Measurements from ENCODE around the gene LIF.

The LIF gene

DNA sequence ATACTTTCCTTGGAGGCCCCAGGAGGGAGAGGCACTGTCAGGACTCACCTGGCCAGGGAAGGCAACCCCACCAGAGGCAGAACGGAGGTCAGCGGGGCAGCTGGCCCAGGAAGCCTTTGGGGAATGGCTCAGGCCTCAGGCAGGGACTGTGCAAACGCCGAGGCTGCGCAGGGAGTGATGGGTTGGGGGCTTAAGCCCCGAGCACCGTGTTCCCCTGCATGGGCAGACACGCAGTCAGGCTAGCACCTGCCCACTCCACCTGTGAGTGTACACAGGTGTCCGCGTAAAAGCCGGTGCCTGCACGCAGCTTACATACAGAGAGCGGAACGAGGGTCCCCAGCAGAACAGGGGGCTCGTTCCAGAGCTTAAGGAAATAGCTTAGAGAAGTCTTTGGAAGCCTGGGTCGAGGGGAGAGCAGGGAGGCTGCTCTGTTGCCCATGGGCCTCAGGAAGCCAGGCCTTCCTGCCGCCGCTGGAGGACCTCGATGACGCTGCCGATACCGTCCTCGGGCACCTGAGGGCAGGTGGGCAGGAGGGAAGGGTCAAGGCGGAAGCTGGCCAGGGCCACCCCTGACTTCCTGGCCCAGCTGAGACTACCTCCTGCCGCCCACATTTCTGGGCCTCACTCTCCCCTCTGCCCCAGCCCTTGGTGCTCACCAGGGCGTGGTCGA is 38.8 kb upstream of the LIF start:
- TF ChIP-seq LEF1 (IDR thresholded peaks at IDR 0.05; ENCODE audit: borderline replicate concordance), result no peak
- TF ChIP-seq L3MBTL2 (conservative IDR thresholded peaks at IDR 0.05), result no peak
- no peak for TF ChIP-seq HDGF (IDR thresholded peaks at IDR 0.05; ENCODE audit: borderline replicate concordance)
- TF ChIP-seq, protein P1, sequence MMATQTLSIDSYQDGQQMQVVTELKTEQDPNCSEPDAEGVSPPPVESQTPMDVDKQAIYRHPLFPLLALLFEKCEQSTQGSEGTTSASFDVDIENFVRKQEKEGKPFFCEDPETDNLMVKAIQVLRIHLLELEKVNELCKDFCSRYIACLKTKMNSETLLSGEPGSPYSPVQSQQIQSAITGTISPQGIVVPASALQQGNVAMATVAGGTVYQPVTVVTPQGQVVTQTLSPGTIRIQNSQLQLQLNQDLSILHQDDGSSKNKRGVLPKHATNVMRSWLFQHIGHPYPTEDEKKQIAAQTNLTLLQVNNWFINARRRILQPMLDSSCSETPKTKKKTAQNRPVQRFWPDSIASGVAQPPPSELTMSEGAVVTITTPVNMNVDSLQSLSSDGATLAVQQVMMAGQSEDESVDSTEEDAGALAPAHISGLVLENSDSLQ (IDR thresholded peaks at IDR 0.05), result no peak
- no peak for TF ChIP-seq NFRKB (IDR thresholded peaks at IDR 0.05)
- TF ChIP-seq FOXM1 (IDR thresholded peaks at IDR 0.05; ENCODE audit: borderline replicate concordance), result no peak
- TF ChIP-seq SUZ12 (IDR thresholded peaks at IDR 0.05), result no peak
- no peak for TF ChIP-seq FOXA1 (IDR thresholded peaks at IDR 0.05)
- TF ChIP-seq ZNF384 (IDR thresholded peaks at IDR 0.05), result no peak
- TF ChIP-seq TARDBP (IDR thresholded peaks at IDR 0.05), result no peak
- no peak for TF ChIP-seq SP1 (IDR thresholded peaks at IDR 0.05)
- DNase-seq (ENCODE audit: extremely low spot score), result no peak
- POLR2A ChIA-PET, result no interaction called here
- CTCF ChIA-PET, result interaction anchor here (0.6 to 1.1 kb wide), 2 partner anchors 22 to 145 kb away, joined by 3 read pairs; no protein-coding TSS in a partner anchor

- ChIA-PET POLR2A (no interaction called here), CTCF (interaction anchor here (1.1 kb wide), 1 partner anchor 21 kb away, joined by 3 read pairs; no protein-coding TSS in a partner anchor)
- TF ChIP-seq SUZ12 (IDR thresholded peaks at IDR 0.05), result no peak
- no peak for DNase-seq (ENCODE audit: extremely low spot score)
These were observed 38.1 kb upstream of the LIF start for GRCh38 chr22:30284666-30285065.

DNA sequence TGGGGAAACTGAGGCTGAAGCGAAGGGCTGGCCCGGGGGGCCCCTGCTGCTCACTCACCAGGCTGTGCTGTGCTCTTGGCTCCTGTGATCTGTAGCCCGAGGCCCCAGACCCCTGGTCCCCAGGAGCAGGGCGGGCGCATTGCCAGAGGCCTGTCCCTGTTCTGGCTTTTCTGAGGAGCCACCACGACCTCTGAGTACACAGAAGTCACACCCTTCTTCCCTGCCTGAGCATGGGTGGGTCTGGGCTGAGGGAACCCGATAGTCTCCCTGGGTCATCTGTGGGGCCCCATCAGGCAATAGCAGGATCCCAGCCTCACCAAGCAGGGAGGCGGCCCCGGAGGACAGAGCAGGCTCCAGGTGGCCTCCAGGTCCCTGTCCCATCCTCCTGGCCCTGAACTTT is 37.6 kb upstream of the LIF start:
- POLR2A ChIA-PET, result no interaction called here
- TF ChIP-seq NFRKB (IDR thresholded peaks at IDR 0.05) (no peak), LEF1 (IDR thresholded peaks at IDR 0.05; ENCODE audit: borderline replicate concordance) (no peak), ZNF384 (IDR thresholded peaks at IDR 0.05) (no peak), CTBP1 (IDR thresholded peaks at IDR 0.05; ENCODE audit: borderline replicate concordance) (no peak), FOXK2 (IDR thresholded peaks at IDR 0.05) (no peak), HDGF (IDR thresholded peaks at IDR 0.05; ENCODE audit: borderline replicate concordance) (no peak), SUZ12 (IDR thresholded peaks at IDR 0.05) (no peak), ELF4 (IDR thresholded peaks at IDR 0.05) (no peak), BHLHE40 (IDR thresholded peaks at IDR 0.05; ENCODE audit: borderline replicate concordance) (no peak), ARNT (IDR thresholded peaks at IDR 0.05) (no peak), FOXA1 (IDR thresholded peaks at IDR 0.05) (no peak), FOXM1 (IDR thresholded peaks at IDR 0.05; ENCODE audit: borderline replicate concordance) (no peak), TARDBP (IDR thresholded peaks at IDR 0.05) (no peak), L3MBTL2 (conservative IDR thresholded peaks at IDR 0.05) (no peak), SP1 (IDR thresholded peaks at IDR 0.05) (no peak)
- TF ChIP-seq, protein P1 (IDR thresholded peaks at IDR 0.05), result no peak
- no peak for DNase-seq (ENCODE audit: extremely low spot score)
- CTCF ChIA-PET, result interaction anchor here (0.6 to 1.0 kb wide), 3 partner anchors 29 to 288 kb away, joined by 4 to 6 read pairs (median 4); no protein-coding TSS in a partner anchor

DNA sequence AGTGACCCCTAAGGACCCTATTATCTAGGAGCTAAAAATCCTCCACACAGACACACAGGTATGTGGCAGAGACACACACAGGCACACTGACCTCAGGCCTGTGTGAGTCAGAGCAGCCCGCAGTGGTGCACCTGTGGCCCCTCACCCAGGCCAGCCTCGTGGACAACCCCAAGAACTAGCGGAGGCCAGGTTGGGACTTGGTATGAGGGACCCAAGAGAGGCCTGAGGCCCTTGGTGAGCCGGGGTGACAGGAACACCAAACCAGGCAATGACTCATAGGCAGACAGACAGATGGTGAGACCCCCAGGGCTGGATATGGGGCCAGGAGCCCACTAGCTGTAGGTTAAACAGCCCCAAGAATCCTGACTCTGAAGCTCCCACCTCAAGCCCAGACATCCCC is 36.8 kb upstream of the LIF start:
- CTCF ChIA-PET, result interaction anchor here (0.6 to 1.0 kb wide), 2 partner anchors 28 to 94 kb away, joined by 4 to 6 read pairs; no protein-coding TSS in a partner anchor
- TF ChIP-seq CTBP1 (IDR thresholded peaks at IDR 0.05; ENCODE audit: borderline replicate concordance) (no peak), HDGF (IDR thresholded peaks at IDR 0.05; ENCODE audit: borderline replicate concordance) (no peak), TARDBP (IDR thresholded peaks at IDR 0.05) (no peak), ARNT (IDR thresholded peaks at IDR 0.05) (no peak), FOXM1 (IDR thresholded peaks at IDR 0.05; ENCODE audit: borderline replicate concordance) (no peak), NFRKB (IDR thresholded peaks at IDR 0.05) (no peak), FOXA1 (IDR thresholded peaks at IDR 0.05) (no peak), ZNF384 (IDR thresholded peaks at IDR 0.05) (no peak)
- TF ChIP-seq, protein P1 (IDR thresholded peaks at IDR 0.05), result no peak
- no peak for DNase-seq (ENCODE audit: extremely low spot score)
- POLR2A ChIA-PET, result interaction anchor here (0.8 kb wide), 1 partner anchor 13 kb away, joined by 3 read pairs; no protein-coding TSS in a partner anchor

GRCh38 chr22:30282616-30283046 is 36.1 kb upstream of the LIF start:
- ChIA-PET CTCF (interaction anchor here (0.7 to 1.2 kb wide), 2 partner anchors 32 to 875 kb away, joined by 3 read pairs; no protein-coding TSS in a partner anchor), POLR2A (interaction anchor here (0.6 kb wide), 1 partner anchor 271 kb away, joined by 3 read pairs; no protein-coding TSS in a partner anchor)
- no peak for DNase-seq (ENCODE audit: extremely low spot score)
- TF ChIP-seq FOXA1 (IDR thresholded peaks at IDR 0.05) (no peak), NFRKB (IDR thresholded peaks at IDR 0.05) (no peak), HDGF (IDR thresholded peaks at IDR 0.05; ENCODE audit: borderline replicate concordance) (no peak), LEF1 (IDR thresholded peaks at IDR 0.05; ENCODE audit: borderline replicate concordance) (no peak), CTBP1 (IDR thresholded peaks at IDR 0.05; ENCODE audit: borderline replicate concordance) (no peak), FOXK2 (IDR thresholded peaks at IDR 0.05) (no peak)

DNA sequence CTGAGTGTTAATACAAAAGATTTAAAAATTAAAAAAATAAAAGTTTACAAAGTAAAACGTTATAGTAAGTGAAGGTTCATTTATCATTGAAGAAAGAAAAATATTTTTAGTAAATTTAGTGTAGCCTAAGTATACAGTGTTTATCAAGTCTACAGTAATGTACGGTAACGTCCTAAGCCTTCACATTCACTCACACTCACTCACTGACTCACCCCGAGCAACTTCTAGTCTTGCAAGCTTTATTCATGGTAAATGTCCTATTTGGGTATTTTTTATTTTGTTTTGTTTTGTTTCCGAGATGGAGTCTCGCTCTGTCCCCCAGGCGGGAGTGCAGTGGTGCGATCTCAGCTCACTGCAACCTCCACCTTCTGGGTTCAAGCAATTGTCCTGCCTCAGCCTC is 33.9 kb upstream of the LIF start:
- ChIA-PET POLR2A (interaction anchor here (1.9 kb wide), 1 partner anchor 8 kb away, joined by 5 read pairs; the partner anchor contains the start of gene CASTOR1), CTCF (interaction anchor here (1.0 to 1.1 kb wide), 2 partner anchors 17 to 25 kb away, joined by 4 to 5 read pairs; no protein-coding TSS in a partner anchor)
- TF ChIP-seq L3MBTL2 (conservative IDR thresholded peaks at IDR 0.05) (no peak), CTBP1 (IDR thresholded peaks at IDR 0.05; ENCODE audit: borderline replicate concordance) (no peak), LEF1 (IDR thresholded peaks at IDR 0.05; ENCODE audit: borderline replicate concordance) (no peak), ELF4 (IDR thresholded peaks at IDR 0.05) (no peak), FOXM1 (IDR thresholded peaks at IDR 0.05; ENCODE audit: borderline replicate concordance) (no peak), HDGF (IDR thresholded peaks at IDR 0.05; ENCODE audit: borderline replicate concordance) (no peak), NFRKB (IDR thresholded peaks at IDR 0.05) (no peak), TARDBP (IDR thresholded peaks at IDR 0.05) (no peak), FOXA1 (IDR thresholded peaks at IDR 0.05) (no peak), FOXK2 (IDR thresholded peaks at IDR 0.05) (no peak), ZNF384 (IDR thresholded peaks at IDR 0.05) (no peak), BHLHE40 (IDR thresholded peaks at IDR 0.05; ENCODE audit: borderline replicate concordance) (no peak), ARNT (IDR thresholded peaks at IDR 0.05) (no peak), SUZ12 (IDR thresholded peaks at IDR 0.05) (no peak), SP1 (IDR thresholded peaks at IDR 0.05) (no peak)
- TF ChIP-seq, protein P1 (IDR thresholded peaks at IDR 0.05), result no peak
- no peak for DNase-seq (ENCODE audit: extremely low spot score)

Data from HEK293T (cell line).